HG03097 (cell line): ENCODE results near the gene CTBP1.
A peak's percentile ranks its signal among the peaks of the same experiment; 100 is the strongest.

Experiments
- ATAC-seq: cut with Tn5 transposase; IDR thresholded peaks from one replicate; pipeline ENCODE4 v1.9.1; 2021; ENCODE audit not compliant: unreplicated experiment, low FRiP score

CTBP1 gene

GRCh38 chr4:1226144-1226481 is 22.8 kb downstream of the CTBP1 start:
- no peak for ATAC-seq

GRCh38 chr4:1225272-1226143 is 23.4 kb downstream of the CTBP1 start:
- no peak for ATAC-seq

DNA sequence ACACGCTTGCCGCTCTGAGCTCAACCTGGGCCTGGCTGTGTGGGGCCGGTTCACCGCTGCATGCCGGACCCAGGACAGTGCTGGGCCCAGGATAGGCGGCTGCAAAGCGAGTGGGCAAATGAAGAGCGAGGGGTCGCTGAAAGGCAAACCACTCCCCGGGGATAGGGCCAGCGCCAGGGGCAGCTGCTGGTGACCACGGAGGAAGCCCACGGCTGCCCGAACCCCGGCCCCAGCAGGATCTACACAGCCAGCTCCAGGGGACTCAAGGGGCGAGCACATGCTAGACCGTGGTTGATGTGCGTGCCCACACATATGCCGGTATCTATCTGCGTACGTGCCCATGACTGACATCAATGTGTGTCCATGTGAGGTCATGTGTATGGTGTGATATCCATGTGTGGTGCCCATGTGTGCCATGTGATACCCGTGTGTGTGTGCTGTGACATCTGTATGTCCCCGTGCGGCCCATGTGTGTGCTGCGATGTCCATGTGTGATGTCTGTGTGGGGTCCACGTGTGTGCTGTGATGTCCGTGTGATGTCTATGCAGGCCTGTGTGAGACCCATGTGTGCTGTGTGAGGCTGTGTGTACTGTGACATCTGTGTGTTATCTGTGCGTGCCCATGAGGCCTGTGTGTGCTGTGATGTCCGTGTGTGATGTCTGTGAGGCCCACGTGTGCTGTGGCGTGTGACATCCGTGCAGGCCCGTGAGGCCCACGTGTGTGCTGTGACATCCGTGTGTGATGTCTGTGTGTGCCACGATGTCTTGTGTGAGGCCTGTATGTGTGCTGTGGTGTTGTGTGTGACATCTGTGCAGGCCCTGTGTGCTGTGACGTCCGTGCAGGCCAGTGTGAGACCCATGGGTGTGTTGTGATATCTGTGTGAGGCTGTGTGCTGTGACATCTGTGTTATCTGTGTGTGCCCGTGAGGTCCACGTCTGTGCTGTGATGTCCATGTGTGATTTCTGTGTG is 24.8 kb downstream of the CTBP1 start:
- ATAC-seq: no peak

- no peak for ATAC-seq
These were observed 25.8 kb downstream of the CTBP1 start for GRCh38 chr4:1222938-1223690.

GRCh38 chr4:1222036-1222789 is 26.7 kb downstream of the CTBP1 start:
- no peak for ATAC-seq

DNA sequence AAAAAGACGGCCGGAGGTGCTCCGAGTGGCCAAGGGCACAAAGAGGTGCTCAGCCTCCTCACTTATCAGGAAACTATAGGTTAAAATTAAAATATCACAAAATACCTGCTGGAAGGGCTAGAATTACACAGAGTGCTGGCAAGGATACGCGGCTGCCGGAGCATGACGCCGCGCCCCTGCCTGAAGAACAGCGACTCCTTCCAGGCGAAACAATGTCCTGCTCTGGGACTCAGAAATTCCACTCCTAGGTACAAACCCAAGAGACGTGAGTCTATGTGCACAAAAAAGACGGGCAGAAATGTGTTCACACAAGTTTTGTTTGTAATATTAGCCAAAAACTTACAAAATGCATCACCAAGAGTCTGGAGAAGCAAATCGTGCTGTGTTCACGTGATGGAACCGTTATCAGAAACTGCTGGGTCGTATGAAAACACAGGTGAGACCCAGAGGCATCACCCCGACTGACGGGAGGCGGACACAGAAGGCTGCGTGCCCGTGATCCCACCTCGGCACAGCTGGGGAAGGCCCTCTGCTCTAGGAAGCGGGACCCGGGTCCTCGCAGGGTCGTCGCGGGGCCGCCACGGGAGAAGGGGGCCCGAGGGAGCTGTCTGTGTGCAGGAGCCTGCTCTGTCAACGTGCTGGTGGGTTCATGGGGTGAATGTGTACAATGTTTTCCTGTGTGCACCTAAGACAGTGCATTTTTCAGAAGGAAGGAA is 27.6 kb downstream of the CTBP1 start:
- no peak for ATAC-seq

DNA sequence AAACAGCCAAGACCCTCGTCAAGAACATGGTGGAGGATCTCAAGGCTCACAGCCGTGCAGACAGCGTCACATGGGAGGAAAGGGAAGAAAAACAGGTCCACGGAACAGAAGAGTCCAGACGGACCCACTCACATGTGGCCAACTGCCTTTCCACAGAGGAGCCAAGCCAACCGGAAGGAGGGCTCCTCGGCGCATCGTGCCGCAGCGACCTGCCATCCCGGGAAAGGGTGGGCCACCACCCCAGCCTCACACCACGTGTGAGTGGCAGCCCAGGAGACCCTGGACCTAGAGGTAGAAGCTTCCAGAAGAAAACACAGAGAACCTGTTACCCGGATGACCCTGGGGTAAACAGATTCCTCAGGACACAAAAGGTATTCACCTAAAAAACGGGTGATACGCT is 28.4 kb downstream of the CTBP1 start:
- ATAC-seq: no peak

GRCh38 chr4:1219566-1219950 is 29.4 kb downstream of the CTBP1 start:
- no peak for ATAC-seq

DNA sequence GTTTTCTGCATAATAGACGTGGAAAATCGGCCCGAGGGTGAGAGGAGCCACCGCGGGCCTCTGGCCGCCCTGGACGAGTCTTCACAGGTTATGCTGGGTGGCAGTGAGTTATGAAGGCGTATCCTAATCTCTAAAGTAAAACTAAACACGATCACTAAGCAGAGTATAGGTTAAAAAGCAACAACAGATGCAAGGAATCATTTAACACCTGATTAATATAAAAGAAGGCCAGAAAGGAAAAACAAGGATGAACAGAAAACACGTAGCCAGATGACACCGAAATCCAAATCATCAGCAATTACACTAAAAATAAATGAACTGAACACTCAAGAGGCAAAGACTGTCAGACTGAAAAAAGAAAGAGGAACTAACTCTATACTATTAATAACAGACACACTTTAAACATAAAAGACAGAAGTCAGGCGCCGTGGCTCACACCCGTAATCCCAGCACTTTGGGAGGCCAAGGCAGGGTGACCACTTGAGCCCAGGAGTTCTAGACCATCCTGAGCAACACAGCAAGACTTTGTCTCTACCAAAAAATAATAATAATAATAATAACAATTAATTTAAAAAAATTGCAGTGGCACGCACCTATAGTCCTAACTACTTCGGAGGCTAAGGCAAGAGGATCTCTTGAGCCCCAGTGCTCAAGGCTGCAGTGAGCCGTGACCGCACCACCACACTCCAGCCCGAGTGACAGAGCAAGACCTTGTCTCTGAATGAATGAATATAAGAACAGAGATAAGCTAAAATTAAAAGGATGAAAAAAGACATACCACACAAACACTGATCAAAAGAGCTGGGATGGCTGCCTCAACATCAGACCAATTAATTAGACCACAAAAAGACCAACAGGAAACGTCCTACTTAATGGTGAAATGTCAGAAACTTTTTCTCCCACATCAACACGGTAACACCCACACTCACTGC is 30.0 kb downstream of the CTBP1 start:
- ATAC-seq: peak; percentile 57

- ATAC-seq: no peak
These were observed 31.6 kb downstream of the CTBP1 start for GRCh38 chr4:1217366-1217765.

DNA sequence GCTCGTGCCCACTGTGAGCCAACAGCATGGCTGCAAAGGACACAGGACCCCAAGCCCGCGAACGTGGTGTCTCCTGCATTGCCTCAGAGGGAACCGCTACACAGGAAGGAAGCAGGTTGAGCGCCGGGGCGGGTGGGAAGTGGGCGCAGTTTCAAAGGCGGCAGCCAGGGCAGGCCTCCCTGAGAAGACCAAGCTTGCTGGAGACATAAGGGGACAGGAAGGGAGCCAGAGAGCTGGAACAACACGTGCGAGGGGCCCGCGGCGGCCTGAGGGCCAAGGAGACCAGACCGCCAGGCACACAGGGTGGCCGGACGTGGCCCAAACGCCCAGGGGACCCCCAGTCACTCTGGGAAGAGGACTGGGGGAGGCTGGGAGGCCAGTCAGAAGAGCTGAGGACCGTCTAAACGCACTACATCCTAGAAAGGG is 32.0 kb downstream of the CTBP1 start:
- peak; percentile 33 for ATAC-seq

- ATAC-seq: no peak
These were observed 32.8 kb downstream of the CTBP1 start for GRCh38 chr4:1216076-1216614.

GRCh38 chr4:1215141-1216075 is 33.5 kb downstream of the CTBP1 start:
- no peak for ATAC-seq

DNA sequence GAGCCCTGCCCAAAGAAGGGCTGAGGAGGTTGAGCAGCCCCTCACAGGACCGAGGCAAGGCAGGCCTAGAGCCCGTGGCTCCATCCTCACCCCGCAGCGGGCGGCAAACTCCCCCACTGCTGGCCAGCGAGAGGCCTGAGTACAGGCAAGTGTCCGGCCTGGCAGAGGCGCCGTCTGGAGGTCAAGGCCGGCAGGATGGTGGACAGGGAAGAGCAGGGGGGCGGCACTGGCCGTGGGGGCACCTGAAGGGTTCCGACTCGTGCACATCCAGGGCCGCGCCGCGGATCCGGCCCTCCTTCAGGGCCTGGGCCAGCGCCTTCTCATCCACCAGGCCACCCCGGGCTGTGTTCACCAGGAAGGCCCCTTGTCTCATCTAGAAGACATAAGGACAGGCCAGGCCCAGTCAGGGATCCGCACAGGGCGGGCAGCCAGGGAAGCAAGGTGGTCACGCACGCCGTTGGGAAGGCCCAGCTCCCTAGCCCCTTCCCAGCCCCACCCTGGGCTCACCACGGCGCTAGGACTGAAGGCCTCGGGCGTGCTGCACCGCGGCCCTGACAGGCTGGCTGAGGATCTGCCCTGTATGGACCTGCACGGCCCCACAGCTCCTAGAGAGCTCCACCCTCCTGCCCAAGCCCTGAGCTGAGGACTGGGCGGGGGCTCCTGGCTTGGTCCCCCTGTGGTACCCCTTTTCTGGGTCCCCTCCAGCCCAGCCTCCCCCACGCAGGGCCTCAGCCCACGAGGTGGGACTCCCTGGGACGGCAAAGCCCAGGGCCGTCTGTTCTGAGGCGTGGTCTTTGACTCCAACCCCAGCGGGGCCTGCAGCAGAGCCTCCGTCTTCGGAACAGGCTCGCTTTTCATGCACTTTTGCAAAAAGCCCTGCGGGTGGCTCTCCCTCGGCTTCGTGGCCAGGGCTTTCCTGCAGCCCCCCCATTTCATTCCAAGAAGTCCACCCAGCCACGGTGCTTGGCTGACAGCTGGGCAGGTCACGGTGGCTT is 34.5 kb downstream of the CTBP1 start:
- ATAC-seq: no peak

DNA sequence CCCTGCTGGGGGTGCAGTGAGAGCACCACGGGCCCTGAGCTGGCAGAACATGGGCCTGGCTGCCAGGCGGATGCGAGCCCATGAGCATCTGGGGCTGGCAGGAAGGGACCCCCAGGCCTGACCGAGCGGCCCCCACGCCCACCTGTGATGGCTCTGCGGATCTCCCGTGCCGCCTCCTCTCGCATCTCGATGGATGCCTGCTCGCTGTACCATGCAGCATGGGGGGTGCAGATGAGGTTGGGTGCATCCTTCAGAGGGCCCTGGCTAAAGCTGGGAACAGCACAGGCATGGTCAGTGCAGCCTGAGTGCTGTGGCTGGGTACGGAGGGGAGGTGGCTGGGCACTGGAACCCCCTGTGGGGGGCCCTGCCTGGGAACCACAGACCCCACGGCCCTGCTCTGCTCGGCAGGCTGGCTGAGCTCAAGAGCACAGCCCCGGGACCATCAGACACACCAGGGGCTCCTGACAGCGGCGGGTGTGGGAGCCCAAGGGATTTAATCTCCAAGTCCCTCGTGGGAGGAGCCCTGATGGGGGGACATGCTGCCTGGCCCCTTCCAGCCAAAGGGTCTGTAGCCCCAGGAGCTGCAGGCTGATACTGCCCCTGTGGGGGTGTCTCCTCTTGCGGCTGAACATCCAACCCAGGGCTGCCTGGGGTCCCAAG is 35.5 kb downstream of the CTBP1 start:
- no peak for ATAC-seq
